Stimulated activated naive CD8-positive, alpha-beta T cell treated with anti-CD3 and anti-CD28 coated beads, Interleukin-15, Interleukin-2, amounts not matched to agents 100 ng/mL and 50 ng/mL, for 24 hours (primary cell): ENCODE data around the gene SLC45A1.

ENCODE experiments used
- H3K27ac Mint-ChIP-seq: one replicate; pipeline ENCODE4 v1.8.0; 2021; ENCODE audit warnings: mild to moderate bottlenecking, mixed read lengths
- H3K27me3 Mint-ChIP-seq: one replicate; pipeline ENCODE4 v1.8.0; 2021; ENCODE audit warnings: mixed read lengths
- H3K36me3 Mint-ChIP-seq: one replicate; pipeline ENCODE4 v1.8.0; 2021; ENCODE audit warnings: low read depth, mixed read lengths
- H3K4me1 Mint-ChIP-seq: one replicate; pipeline ENCODE4 v1.8.0; 2021; ENCODE audit warnings: low read depth, mixed read lengths
- H3K4me3 Mint-ChIP-seq: one replicate; pipeline ENCODE4 v1.8.0; 2021; ENCODE audit warnings: mild to moderate bottlenecking, mixed read lengths
- H3K9me3 Mint-ChIP-seq: one replicate; pipeline ENCODE4 v1.8.0; 2021; ENCODE audit warnings: mixed read lengths

Gene SLC45A1

GRCh38 chr1:8386247-8386646 lies 68.3 kb downstream of the SLC45A1 start:
- H3K27ac Mint-ChIP-seq = no peak overlapping the region
- no peak overlapping the region for H3K4me3 Mint-ChIP-seq
- H3K27me3 Mint-ChIP-seq = no peaks in the 10 kb centered on the region
- H3K36me3 Mint-ChIP-seq = peaks cover 39% of the 10 kb centered on the region
- H3K9me3 Mint-ChIP-seq = no peaks in the 10 kb centered on the region
- H3K4me1 Mint-ChIP-seq = peaks cover 69% of the 10 kb centered on the region

DNA sequence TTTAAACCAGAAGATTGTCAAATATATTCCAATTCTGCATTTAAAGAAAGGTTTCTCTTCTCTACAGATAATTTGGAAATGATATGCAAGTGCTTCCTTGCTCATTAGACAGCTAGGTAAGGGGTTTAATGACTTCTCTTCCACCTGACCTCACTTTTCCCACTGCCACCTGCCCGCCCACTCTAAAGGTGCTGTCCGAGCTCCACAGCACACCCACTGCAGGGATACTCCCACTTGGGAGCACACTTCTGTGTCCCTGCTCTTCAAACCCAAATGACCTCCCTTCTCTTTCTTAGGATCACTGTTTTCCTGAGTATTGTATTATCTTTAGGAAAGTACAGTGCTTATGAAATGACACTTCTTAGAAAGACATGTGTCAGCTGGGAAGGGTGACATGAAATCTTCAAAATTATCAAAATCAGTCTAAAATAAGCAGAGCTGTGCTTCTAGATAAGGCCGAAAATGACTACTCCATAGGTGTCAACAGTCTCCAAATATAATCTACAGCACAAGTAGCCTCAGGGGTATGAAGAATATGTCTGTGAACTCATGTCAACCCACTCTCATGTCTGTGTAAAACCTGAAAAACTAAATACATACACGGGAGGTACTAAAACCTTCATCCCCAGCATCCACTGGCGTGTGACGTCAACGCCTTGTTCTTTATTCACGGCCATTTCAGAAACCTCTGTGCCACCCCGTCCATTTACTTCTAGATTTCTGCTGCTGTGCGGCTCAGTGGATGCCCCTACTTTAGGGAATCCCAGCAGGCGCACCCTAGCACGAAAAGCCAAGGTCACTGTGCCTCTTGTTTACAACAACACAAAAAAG lies 71.0 kb downstream of the SLC45A1 start:
- H3K4me3 Mint-ChIP-seq = no peak overlapping the region
- H3K36me3 Mint-ChIP-seq = peaks cover 41% of the 10 kb centered on the region
- no peaks in the 10 kb centered on the region for H3K9me3 Mint-ChIP-seq
- H3K27ac Mint-ChIP-seq = peak overlapping the region; percentile 0
- peaks cover 66% of the 10 kb centered on the region for H3K4me1 Mint-ChIP-seq
- H3K27me3 Mint-ChIP-seq = no peaks in the 10 kb centered on the region

- Mint-ChIP-seq H3K4me3 (no peak overlapping the region), H3K4me1 (peaks cover 66% of the 10 kb centered on the region), H3K9me3 (no peaks in the 10 kb centered on the region), H3K27me3 (no peaks in the 10 kb centered on the region), H3K27ac (peak overlapping the region; percentile 64), H3K36me3 (peaks cover 41% of the 10 kb centered on the region)
Measured at GRCh38 chr1:8389958-8390535, 72.1 kb downstream of the SLC45A1 start.

DNA sequence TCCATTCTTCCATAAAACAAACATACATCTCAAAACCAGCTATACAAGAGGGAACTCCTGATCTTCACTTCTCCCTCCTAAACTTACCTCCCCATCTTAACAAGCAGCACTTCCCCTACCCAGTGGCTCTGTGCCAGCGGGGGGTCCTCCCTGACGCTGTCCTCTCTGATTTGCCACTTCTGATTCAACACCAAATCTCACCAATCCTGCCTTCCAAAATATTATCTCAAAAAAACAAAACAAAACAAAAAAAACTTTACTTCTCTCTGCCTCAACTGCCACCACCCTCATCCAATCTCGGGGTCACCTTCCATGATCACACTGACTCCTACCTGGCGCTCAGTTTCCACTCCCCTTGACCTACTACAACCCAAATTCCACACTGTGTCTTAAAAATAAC lies 72.8 kb downstream of the SLC45A1 start:
- Mint-ChIP-seq H3K4me1 (peaks cover 69% of the 10 kb centered on the region), H3K36me3 (peaks cover 41% of the 10 kb centered on the region), H3K4me3 (no peak overlapping the region), H3K27me3 (no peaks in the 10 kb centered on the region), H3K27ac (no peak overlapping the region), H3K9me3 (no peaks in the 10 kb centered on the region)

DNA sequence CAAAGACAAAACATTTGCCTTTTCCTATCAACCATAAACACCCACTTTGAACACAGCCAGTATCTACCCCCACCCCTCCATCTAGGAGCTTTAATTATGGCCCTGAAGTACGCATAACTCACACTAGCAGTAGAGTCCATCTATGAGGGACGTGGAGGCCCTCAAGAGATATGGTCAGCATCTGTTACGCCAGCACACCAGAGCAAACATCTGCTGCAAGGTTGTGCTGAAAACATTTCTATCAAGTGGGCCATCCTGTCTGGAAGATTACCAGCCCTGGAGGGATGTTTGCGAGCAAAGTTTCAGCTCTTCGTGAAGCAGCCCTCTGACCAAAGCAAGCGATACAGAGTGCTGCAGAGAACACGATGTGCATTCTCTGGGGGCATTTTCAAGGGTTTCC lies 74.6 kb downstream of the SLC45A1 start:
- H3K4me3 Mint-ChIP-seq = no peak overlapping the region
- no peak overlapping the region for H3K27ac Mint-ChIP-seq
- H3K4me1 Mint-ChIP-seq = peaks cover 79% of the 10 kb centered on the region
- H3K36me3 Mint-ChIP-seq = peaks cover 39% of the 10 kb centered on the region
- no peaks in the 10 kb centered on the region for H3K27me3 Mint-ChIP-seq
- H3K9me3 Mint-ChIP-seq = no peaks in the 10 kb centered on the region
